ENCODE measurements around the gene HES2.

Gene HES2

GRCh38 chr1:6416906-6417305 lies 2.8 kb downstream of the HES2 start:
- no peak for TF ChIP-seq CTCF (IDR thresholded peaks at IDR 0.05)
- Histone ChIP-seq H3K27me3 (ENCODE audit: control insufficient read depth, insufficient read depth, low read length) (no peaks in the 10 kb centered on the region), H3K36me3 (ENCODE audit: control insufficient read depth, insufficient read depth, low read length) (no peaks in the 10 kb centered on the region), H3K4me2 (ENCODE audit: low read length) (no peak overlapping the region), H3K27ac (no peak overlapping the region), H2AFZ (no peak overlapping the region), H3K4me1 (no peaks in the 10 kb centered on the region), H3K4me3 (ENCODE audit: low read depth, low read length) (no peak overlapping the region), H3K9me3 (ENCODE audit: control insufficient read depth, low read length) (no peaks in the 10 kb centered on the region), H3K79me2 (no peaks in the 10 kb centered on the region), H3K9ac (no peak overlapping the region)

- no peaks in the 10 kb centered on the region for H3K4me1 ChIP-seq
- no peak overlapping the region for H2AFZ ChIP-seq
Observed at GRCh38 chr1:6416295-6416656, 3.4 kb downstream of the HES2 start.

GRCh38 chr1:6414881-6415626 lies 4.7 kb downstream of the HES2 start:
- no peak overlapping the region for H3K4me3 ChIP-seq (ENCODE audit: low read depth, low read length)
- no peak overlapping the region for H3K9ac ChIP-seq
- H2AFZ ChIP-seq, result no peak overlapping the region
- no peak overlapping the region for H3K4me2 ChIP-seq (ENCODE audit: low read length)
- no peaks in the 10 kb centered on the region for H3K9me3 ChIP-seq (ENCODE audit: control insufficient read depth, low read length)
- no peaks in the 10 kb centered on the region for H3K27me3 ChIP-seq (ENCODE audit: control insufficient read depth, insufficient read depth, low read length)
- TF ChIP-seq CTCF (IDR thresholded peaks at IDR 0.05), result no peak
- H3K27ac ChIP-seq, result no peak overlapping the region
- no peaks in the 10 kb centered on the region for H3K79me2 ChIP-seq
- no peaks in the 10 kb centered on the region for H3K36me3 ChIP-seq (ENCODE audit: control insufficient read depth, insufficient read depth, low read length)
- no peaks in the 10 kb centered on the region for H3K4me1 ChIP-seq

More at GRCh38 chr1:6416295-6416656, 3.4 kb downstream of the HES2 start:
- Histone ChIP-seq H3K27me3 (ENCODE audit: control insufficient read depth, insufficient read depth, low read length) (no peaks in the 10 kb centered on the region), H3K4me2 (ENCODE audit: low read length) (no peak overlapping the region), H3K9me3 (ENCODE audit: control insufficient read depth, low read length) (no peaks in the 10 kb centered on the region), H3K9ac (no peak overlapping the region), H3K36me3 (ENCODE audit: control insufficient read depth, insufficient read depth, low read length) (no peaks in the 10 kb centered on the region), H3K4me3 (ENCODE audit: low read depth, low read length) (no peak overlapping the region), H3K27ac (no peak overlapping the region), H3K79me2 (no peaks in the 10 kb centered on the region)
- TF ChIP-seq CTCF (IDR thresholded peaks at IDR 0.05), result no peak

- Histone ChIP-seq H3K79me2 (no peaks in the 10 kb centered on the region), H3K27me3 (ENCODE audit: control insufficient read depth, insufficient read depth, low read length) (no peaks in the 10 kb centered on the region), H3K4me1 (no peaks in the 10 kb centered on the region), H3K27ac (no peak overlapping the region), H3K9ac (no peak overlapping the region), H3K9me3 (ENCODE audit: control insufficient read depth, low read length) (no peaks in the 10 kb centered on the region), H2AFZ (no peak overlapping the region), H3K36me3 (ENCODE audit: control insufficient read depth, insufficient read depth, low read length) (no peaks in the 10 kb centered on the region), H3K4me3 (ENCODE audit: low read depth, low read length) (no peak overlapping the region), H3K4me2 (ENCODE audit: low read length) (no peak overlapping the region)
- TF ChIP-seq CTCF (IDR thresholded peaks at IDR 0.05), result no peak
Observed at GRCh38 chr1:6414443-6414844, 5.3 kb downstream of the HES2 start.

GRCh38 chr1:6412896-6413295 lies 6.8 kb downstream of the HES2 start:
- no peak overlapping the region for H2AFZ ChIP-seq
- no peaks in the 10 kb centered on the region for H3K27me3 ChIP-seq (ENCODE audit: control insufficient read depth, insufficient read depth, low read length)
- no peak overlapping the region for H3K4me2 ChIP-seq (ENCODE audit: low read length)
- H3K27ac ChIP-seq, result no peak overlapping the region
- H3K9ac ChIP-seq, result no peak overlapping the region
- H3K9me3 ChIP-seq (ENCODE audit: control insufficient read depth, low read length), result no peaks in the 10 kb centered on the region
- no peak for TF ChIP-seq CTCF (IDR thresholded peaks at IDR 0.05)
- no peaks in the 10 kb centered on the region for H3K4me1 ChIP-seq
- H3K79me2 ChIP-seq, result no peaks in the 10 kb centered on the region
- H3K4me3 ChIP-seq (ENCODE audit: low read depth, low read length), result no peak overlapping the region
- no peaks in the 10 kb centered on the region for H3K36me3 ChIP-seq (ENCODE audit: control insufficient read depth, insufficient read depth, low read length)
